ENCODE data around the gene ABCC8. TPM values are rescaled to one million over a fixed set of nuclear protein-coding genes. Genes with fewer than 3 reads are reported as not detected.

The ABCC8 gene
- total and polyA plus RNA-seq, 2 experiments from 2014 or later: 2.2 TPM; not detected in 1

GRCh38 chr11:17399236-17399635 lies 77.4 kb downstream of the ABCC8 start:
- DNase-seq (ENCODE audit: low spot score): no peak
- no peak for TF ChIP-seq EZH2phosphoT487 (IDR thresholded peaks at IDR 0.05; ENCODE audit: low read depth, severe bottlenecking, unreplicated experiment)
- TF ChIP-seq CTCF (IDR thresholded peaks at IDR 0.05; ENCODE audit: poor library complexity): no peak
- TF ChIP-seq EZH2 (IDR thresholded peaks at IDR 0.05; ENCODE audit: borderline replicate concordance): no peak
- no peaks in the 10 kb centered on the region for H4K20me1 ChIP-seq (ENCODE audit: insufficient read depth, poor library complexity, severe bottlenecking)

GRCh38 chr11:17397311-17398002 lies 79.2 kb downstream of the ABCC8 start:
- 94% methylated on average over 14 of the region's 14 CpGs for WGBS (ENCODE audit: low lambda C conversion rate, missing lambda C conversion rate)
- H3K27me3 ChIP-seq: no peaks in the 10 kb centered on the region
- no peaks in the 10 kb centered on the region for H3K79me2 ChIP-seq
- H3K4me2 ChIP-seq: no peak overlapping the region
- H3K27ac ChIP-seq: no peak overlapping the region
- no peaks in the 10 kb centered on the region for H3K9me3 ChIP-seq (ENCODE audit: low read depth)
- no peak for TF ChIP-seq CTCF (IDR thresholded peaks at IDR 0.05; ENCODE audit: poor library complexity)
- no peak for TF ChIP-seq EZH2phosphoT487 (IDR thresholded peaks at IDR 0.05; ENCODE audit: low read depth, severe bottlenecking, unreplicated experiment)
- no peak for TF ChIP-seq EZH2 (IDR thresholded peaks at IDR 0.05; ENCODE audit: borderline replicate concordance)
- no peaks in the 10 kb centered on the region for H4K20me1 ChIP-seq (ENCODE audit: insufficient read depth, poor library complexity, severe bottlenecking)
- no peaks in the 10 kb centered on the region for H3K4me1 ChIP-seq (ENCODE audit: insufficient read depth)
- DNase-seq (ENCODE audit: low spot score): no peak
- H2AFZ ChIP-seq: no peak overlapping the region
- no peaks in the 10 kb centered on the region for H3K36me3 ChIP-seq (replicated peaks; ENCODE audit: insufficient read depth, low read depth)
- no peaks in the 10 kb centered on the region for H3K9me2 ChIP-seq (replicated peaks; ENCODE audit: insufficient read depth)
- H3K4me3 ChIP-seq: no peak overlapping the region

More at GRCh38 chr11:17399236-17399635, 77.4 kb downstream of the ABCC8 start:
- H2AFZ ChIP-seq: no peak overlapping the region
- H3K9me3 ChIP-seq (ENCODE audit: low read depth): no peaks in the 10 kb centered on the region
- no peaks in the 10 kb centered on the region for H3K9me2 ChIP-seq (replicated peaks; ENCODE audit: insufficient read depth)
- no peaks in the 10 kb centered on the region for H3K4me1 ChIP-seq (ENCODE audit: insufficient read depth)
- no peak overlapping the region for H3K27ac ChIP-seq
- H3K27me3 ChIP-seq: no peaks in the 10 kb centered on the region
- H3K79me2 ChIP-seq: no peaks in the 10 kb centered on the region
- H3K36me3 ChIP-seq (replicated peaks; ENCODE audit: insufficient read depth, low read depth): no peaks in the 10 kb centered on the region
- H3K4me3 ChIP-seq: no peak overlapping the region
- H3K4me2 ChIP-seq: no peak overlapping the region

- Histone ChIP-seq H3K4me1 (ENCODE audit: insufficient read depth) (no peaks in the 10 kb centered on the region), H3K4me3 (no peak overlapping the region), H2AFZ (no peak overlapping the region), H3K36me3 (replicated peaks; ENCODE audit: insufficient read depth, low read depth) (no peaks in the 10 kb centered on the region), H3K9me2 (replicated peaks; ENCODE audit: insufficient read depth) (no peaks in the 10 kb centered on the region), H3K27ac (no peak overlapping the region), H3K9me3 (ENCODE audit: low read depth) (no peaks in the 10 kb centered on the region), H3K79me2 (no peaks in the 10 kb centered on the region), H3K4me2 (no peak overlapping the region), H3K27me3 (no peaks in the 10 kb centered on the region), H4K20me1 (ENCODE audit: insufficient read depth, poor library complexity, severe bottlenecking) (no peaks in the 10 kb centered on the region)
- 96% methylated on average over 22 of the region's 22 CpGs for WGBS (ENCODE audit: low lambda C conversion rate, missing lambda C conversion rate)
- no peak for DNase-seq (ENCODE audit: low spot score)
- TF ChIP-seq CTCF (IDR thresholded peaks at IDR 0.05; ENCODE audit: poor library complexity): no peak
- TF ChIP-seq EZH2phosphoT487 (IDR thresholded peaks at IDR 0.05; ENCODE audit: low read depth, severe bottlenecking, unreplicated experiment): no peak
- TF ChIP-seq EZH2 (IDR thresholded peaks at IDR 0.05; ENCODE audit: borderline replicate concordance): no peak
These were observed 79.9 kb downstream of the ABCC8 start for GRCh38 chr11:17396598-17397310.

Data from hepatocyte (in vitro differentiated cells).